NCI-H446 treated with DMSO at 0.1 percent for 48 hours (cell line): ENCODE data around the gene LEMD2.
"Not testable (repeated sequence)": the region's sequence is repeated elsewhere in the genome, so short reads cannot be mapped to it uniquely, and the experiment has no call there.

Source experiments
- DNase-seq: peaks from one replicate; lab custom pipeline; 2025; lab: John Stamatoyannopoulos, UW

The LEMD2 gene

GRCh38 chr6:33788694-33789549 lies at the start of gene LEMD2:
Gene LEMD2, minus strand, starts transcription at chr6:33789130. Its CDS starts 14 bp downstream, at chr6:33789116.
- DNase-seq = peak; percentile 83

DNA sequence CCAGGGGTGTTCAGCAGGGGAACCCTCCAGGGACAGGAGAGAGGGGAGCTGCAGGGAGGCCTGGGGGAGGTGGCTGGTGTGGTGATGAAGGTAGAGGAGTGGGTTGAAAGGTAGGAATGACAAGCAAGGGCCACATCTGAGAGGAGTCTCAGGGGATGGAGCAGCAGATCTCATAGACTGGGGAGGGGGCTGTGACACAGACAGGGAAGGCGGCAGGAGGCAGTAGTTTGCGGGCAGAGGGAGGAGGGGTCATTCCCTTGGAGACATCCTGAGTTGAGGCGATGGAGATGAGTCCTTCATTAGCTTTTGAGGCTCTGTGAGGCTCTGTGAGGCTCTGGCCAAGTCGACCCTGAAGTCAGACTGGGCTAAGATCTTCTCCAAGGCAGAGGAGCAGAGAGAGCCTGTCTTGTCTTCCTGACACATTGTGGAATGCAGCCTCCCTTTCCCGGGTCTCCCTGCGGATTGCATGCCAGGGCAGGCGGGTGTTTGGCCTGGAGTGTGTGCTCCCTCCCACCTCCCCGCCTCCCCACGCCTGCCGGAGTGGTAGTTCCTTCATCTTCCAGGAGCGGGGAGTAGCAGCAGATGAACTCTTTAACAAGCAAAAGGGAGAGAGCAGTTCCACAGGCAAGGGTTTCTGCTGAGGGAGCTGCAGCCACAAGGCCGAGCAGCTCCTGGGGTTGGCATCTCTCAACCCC lies 49.2 kb upstream of the LEMD2 start:
- no peak for DNase-seq

DNA sequence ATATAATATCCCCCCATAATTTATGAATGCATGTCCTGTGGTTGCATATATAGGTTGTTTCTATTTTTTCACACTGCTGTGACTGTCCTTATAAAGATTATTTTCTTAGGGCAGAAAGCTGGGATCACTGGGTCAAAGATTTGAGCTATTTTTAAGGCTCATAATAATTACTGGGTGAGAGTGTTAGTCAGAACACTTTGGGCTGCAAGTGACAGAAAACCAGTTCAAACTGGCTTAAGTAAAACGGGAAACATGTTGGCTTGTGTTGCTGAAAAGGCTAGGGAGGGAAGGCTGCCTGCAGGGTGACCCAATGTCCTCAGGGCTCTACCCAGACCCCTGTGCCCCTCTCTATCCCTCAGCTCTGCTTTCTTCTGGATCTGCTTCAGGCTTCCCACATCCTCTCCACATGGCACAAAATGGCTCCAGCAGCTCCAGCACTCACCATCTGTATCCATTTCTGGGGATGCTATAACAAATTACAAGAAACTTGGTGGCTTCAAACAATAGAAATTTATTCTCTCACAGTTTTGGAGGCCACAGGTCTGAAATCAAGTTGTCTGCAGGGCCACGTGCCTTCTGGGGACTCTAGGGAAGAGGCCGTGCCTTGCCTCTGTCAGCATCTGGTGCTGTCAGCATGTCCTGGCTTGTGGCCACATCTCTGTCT lies 48.0 kb upstream of the LEMD2 start:
- DNase-seq = no peak

- no peak for DNase-seq
These were observed 45.8 kb upstream of the LEMD2 start for GRCh38 chr6:33834401-33835392.

DNA sequence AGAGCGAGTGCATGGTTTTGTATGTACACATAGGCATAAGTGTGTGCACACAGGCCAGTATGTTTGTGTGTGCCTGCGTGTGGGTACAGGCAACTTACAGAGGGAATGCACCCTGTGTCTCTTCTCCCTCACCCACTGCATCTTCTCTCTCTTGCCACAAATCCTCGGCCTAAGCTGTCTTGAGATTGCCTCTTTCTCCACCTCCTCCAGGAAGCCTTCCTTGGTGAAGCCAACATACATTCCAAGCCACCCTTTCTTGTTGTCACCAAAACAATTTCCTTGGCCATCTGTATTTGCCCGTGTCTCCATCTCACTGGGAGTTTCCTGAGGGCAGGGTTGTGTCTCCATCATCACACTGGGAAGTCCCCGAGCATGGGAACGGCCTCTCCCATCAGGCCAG lies 44.7 kb upstream of the LEMD2 start:
- no peak for DNase-seq

DNA sequence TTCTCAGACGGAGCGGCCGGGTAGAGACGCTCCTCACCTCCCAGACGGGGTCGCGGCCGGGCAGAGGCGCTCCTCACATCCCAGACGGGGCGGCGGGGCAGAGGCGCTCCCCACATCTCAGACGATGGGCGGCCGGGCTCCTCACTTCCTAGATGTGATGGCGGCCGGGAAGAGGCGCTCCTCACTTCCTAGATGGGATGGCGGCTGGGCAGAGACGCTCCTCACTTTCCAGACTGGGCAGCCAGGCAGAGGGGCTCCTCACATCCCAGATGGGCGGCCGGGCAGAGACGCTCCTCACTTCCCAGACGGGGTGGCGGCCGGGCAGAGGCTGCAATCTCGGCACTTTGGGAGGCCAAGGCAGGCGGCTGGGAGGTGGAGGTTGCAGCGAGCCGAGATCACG lies 43.9 kb upstream of the LEMD2 start:
- DNase-seq = not testable (repeated sequence)

DNA sequence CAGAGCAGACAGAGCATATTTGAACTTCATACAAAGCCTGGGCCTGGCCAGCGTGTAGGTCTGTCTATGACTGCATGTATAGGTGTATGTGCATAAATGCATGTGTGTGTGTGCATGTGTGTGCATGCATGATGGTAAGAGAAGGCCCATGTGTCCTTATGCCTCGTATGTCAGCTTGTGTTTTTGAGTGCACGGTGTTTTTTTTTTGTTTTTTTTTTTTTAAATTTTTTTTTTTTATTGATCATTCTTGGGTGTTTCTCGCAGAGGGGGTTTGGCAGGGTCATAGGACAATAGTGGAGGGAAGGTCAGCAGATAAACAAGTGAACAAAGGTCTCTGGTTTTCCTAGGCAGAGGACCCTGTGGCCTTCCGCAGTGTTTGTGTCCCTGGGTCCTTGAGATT lies 42.8 kb upstream of the LEMD2 start:
- not testable (repeated sequence) for DNase-seq

- no peak for DNase-seq
These were observed 41.8 kb upstream of the LEMD2 start for GRCh38 chr6:33830635-33831240.

- no peak for DNase-seq
These were observed 40.1 kb upstream of the LEMD2 start for GRCh38 chr6:33828764-33829731.

DNA sequence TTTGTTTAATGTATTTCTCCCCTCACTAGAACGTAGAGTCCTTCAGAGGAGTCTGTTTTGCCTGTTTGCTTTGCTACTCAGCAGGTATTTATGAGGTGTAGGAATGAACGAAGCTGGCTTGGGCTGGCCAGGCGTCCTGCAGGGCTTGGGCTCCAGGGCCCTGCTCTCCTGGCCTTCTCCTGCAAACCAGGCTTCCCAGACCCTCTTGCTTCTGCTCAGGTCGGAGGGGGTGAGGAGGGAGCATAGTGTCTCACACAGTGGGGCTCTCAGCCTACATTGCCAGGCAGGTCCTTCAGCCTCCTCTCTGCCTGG lies 39.5 kb upstream of the LEMD2 start:
- DNase-seq = no peak

DNA sequence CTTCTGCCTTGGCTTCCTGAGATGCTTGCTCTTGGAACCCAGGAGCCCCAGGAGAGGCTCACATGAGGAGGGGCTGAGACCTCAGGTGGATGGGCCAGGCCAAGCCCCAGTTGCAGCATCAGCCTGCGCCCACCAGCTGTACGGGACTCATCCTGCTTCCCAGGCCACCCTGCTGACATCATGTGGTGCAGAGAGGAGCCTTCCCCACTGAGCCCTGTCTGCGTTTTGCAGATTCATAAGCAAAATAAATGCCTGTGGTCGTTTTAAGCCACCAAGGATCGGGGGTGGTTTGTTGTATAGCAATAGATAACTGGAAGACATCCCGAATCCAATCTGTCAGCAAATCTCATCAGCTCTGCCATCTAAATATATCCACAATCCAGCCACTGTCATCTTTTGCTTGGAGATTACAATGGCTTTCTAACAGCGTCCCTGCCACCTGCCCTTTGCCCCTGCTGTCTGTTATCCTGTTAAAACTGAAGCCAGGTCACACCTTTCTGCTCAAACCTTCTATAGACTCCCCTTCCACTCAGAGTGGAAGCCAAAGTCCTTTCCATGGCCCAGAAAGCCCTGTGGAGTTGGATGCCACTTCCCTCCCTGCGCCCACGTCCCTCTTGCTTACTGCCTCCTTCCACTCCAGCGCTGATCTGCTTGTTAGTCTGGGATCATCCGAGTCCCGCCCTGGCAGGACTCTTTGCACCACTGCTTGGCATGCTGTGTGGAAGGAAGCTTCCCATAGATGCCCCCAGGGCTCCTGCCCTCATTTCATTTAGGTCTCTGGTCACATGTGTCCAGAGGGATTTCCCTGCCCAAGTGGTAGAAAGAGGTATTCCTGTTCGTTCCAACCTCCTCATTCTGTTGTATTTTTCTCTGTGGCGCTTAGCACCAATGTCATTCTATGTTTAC lies 38.9 kb upstream of the LEMD2 start:
- no peak for DNase-seq

- no peak for DNase-seq
These were observed 37.6 kb upstream of the LEMD2 start for GRCh38 chr6:33826537-33826936.

GRCh38 chr6:33824461-33825154 lies 35.7 kb upstream of the LEMD2 start:
- DNase-seq = no peak

- no peak for DNase-seq
These were observed 34.9 kb upstream of the LEMD2 start for GRCh38 chr6:33823806-33824205.

- DNase-seq = no peak
These were observed 33.9 kb upstream of the LEMD2 start for GRCh38 chr6:33822575-33823395.

- DNase-seq = no peak
These were observed 32.0 kb upstream of the LEMD2 start for GRCh38 chr6:33820784-33821520.

GRCh38 chr6:33820243-33820642 lies 31.3 kb upstream of the LEMD2 start:
- DNase-seq = no peak
